ENCODE measurements around the gene XXYLT1. TPM values are rescaled to one million over a fixed set of nuclear protein-coding genes. Genes with fewer than 3 reads are reported as not detected.

The XXYLT1 gene
- total and polyA plus RNA-seq, 9 donors, result 17.2 to 30.7 (median 23.9) TPM

DNA sequence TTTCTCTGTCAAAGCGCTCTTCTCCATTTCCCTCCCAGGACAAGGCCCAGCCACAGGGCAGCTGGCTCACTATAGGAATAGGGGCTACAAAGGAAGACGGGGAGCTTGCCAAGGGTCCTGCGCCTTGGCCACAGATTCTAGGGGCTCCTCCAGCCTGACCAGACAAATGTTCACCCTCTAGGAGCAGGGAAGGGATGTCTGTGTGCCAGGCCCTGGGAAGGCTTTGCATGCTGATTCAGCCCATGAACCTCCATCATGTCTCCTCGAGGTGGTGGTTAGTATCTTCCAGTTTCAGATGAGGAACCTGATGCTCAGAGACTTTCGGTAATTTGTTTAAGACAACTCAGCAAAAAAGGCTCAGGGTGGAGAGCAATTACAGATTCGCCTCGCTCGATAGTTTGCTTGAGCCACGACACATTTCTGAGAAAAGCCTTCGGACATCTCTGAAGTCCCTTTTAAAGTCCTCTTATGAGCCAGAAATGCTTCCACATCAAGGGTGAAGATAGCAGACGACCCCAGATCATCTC, 110.0 kb downstream of the XXYLT1 start:
- no peaks in the 10 kb centered on the region for H3K36me3 ChIP-seq (ENCODE audit: control insufficient read depth, insufficient read depth, low read length)
- peaks cover 52% of the 10 kb centered on the region for H3K4me1 ChIP-seq (ENCODE audit: control insufficient read depth, insufficient read depth, low read length)
- no peak for DNase-seq
- peak overlapping the region; percentile 72 for H3K27ac ChIP-seq (ENCODE audit: low read length)
- 100% methylated on average over 3 of the region's 11 CpGs for WGBS (ENCODE audit: insufficient coverage)
- no peaks in the 10 kb centered on the region for H3K27me3 ChIP-seq (ENCODE audit: control insufficient read depth, insufficient read depth, low read length)
- H3K4me3 ChIP-seq (ENCODE audit: low read length), result no peak overlapping the region
- H3K9me3 ChIP-seq (replicated peaks; ENCODE audit: control insufficient read depth, low read depth, low read length), result no peaks in the 10 kb centered on the region

- DNase-seq, result peak; percentile 81
- peak overlapping the region; percentile 72 for H3K27ac ChIP-seq (ENCODE audit: low read length)
- H3K9me3 ChIP-seq (replicated peaks; ENCODE audit: control insufficient read depth, low read depth, low read length), result no peaks in the 10 kb centered on the region
- peaks cover 58% of the 10 kb centered on the region for H3K4me1 ChIP-seq (ENCODE audit: control insufficient read depth, insufficient read depth, low read length)
- no peaks in the 10 kb centered on the region for H3K27me3 ChIP-seq (ENCODE audit: control insufficient read depth, insufficient read depth, low read length)
- no peaks in the 10 kb centered on the region for H3K36me3 ChIP-seq (ENCODE audit: control insufficient read depth, insufficient read depth, low read length)
- 56% methylated on average over 5 of the region's 14 CpGs for WGBS (ENCODE audit: insufficient coverage)
- H3K4me3 ChIP-seq (ENCODE audit: low read length), result no peak overlapping the region
These were observed 110.6 kb downstream of the XXYLT1 start for GRCh38 chr3:195160257-195160898.

GRCh38 chr3:195159814-195160165, 111.2 kb downstream of the XXYLT1 start:
- peak; percentile 33 for DNase-seq
- no peaks in the 10 kb centered on the region for H3K36me3 ChIP-seq (ENCODE audit: control insufficient read depth, insufficient read depth, low read length)
- no peaks in the 10 kb centered on the region for H3K27me3 ChIP-seq (ENCODE audit: control insufficient read depth, insufficient read depth, low read length)
- H3K4me3 ChIP-seq (ENCODE audit: low read length), result no peak overlapping the region
- H3K27ac ChIP-seq (ENCODE audit: low read length), result peak overlapping the region; percentile 72
- WGBS (ENCODE audit: insufficient coverage), result 47% methylated on average over 4 of the region's 6 CpGs
- H3K4me1 ChIP-seq (ENCODE audit: control insufficient read depth, insufficient read depth, low read length), result peaks cover 64% of the 10 kb centered on the region
- no peaks in the 10 kb centered on the region for H3K9me3 ChIP-seq (replicated peaks; ENCODE audit: control insufficient read depth, low read depth, low read length)

- H3K27ac ChIP-seq (ENCODE audit: low read length), result peak overlapping the region; percentile 72
- no peak for DNase-seq
- H3K27me3 ChIP-seq (ENCODE audit: control insufficient read depth, insufficient read depth, low read length), result no peaks in the 10 kb centered on the region
- no peaks in the 10 kb centered on the region for H3K36me3 ChIP-seq (ENCODE audit: control insufficient read depth, insufficient read depth, low read length)
- no peak overlapping the region for H3K4me3 ChIP-seq (ENCODE audit: low read length)
- 87% methylated on average over 6 of the region's 10 CpGs for WGBS (ENCODE audit: insufficient coverage)
- no peaks in the 10 kb centered on the region for H3K9me3 ChIP-seq (replicated peaks; ENCODE audit: control insufficient read depth, low read depth, low read length)
- H3K4me1 ChIP-seq (ENCODE audit: control insufficient read depth, insufficient read depth, low read length), result peaks cover 69% of the 10 kb centered on the region
These were observed 111.7 kb downstream of the XXYLT1 start for GRCh38 chr3:195159117-195159813.

GRCh38 chr3:195156286-195156890, 114.6 kb downstream of the XXYLT1 start:
- 81% methylated on average over 15 of the region's 20 CpGs for WGBS (ENCODE audit: insufficient coverage)
- H3K27me3 ChIP-seq (ENCODE audit: control insufficient read depth, insufficient read depth, low read length), result no peaks in the 10 kb centered on the region
- no peak overlapping the region for H3K4me3 ChIP-seq (ENCODE audit: low read length)
- H3K36me3 ChIP-seq (ENCODE audit: control insufficient read depth, insufficient read depth, low read length), result no peaks in the 10 kb centered on the region
- H3K4me1 ChIP-seq (ENCODE audit: control insufficient read depth, insufficient read depth, low read length), result peaks cover 74% of the 10 kb centered on the region
- H3K27ac ChIP-seq (ENCODE audit: low read length), result peak overlapping the region; percentile 92
- no peak for DNase-seq
- H3K9me3 ChIP-seq (replicated peaks; ENCODE audit: control insufficient read depth, low read depth, low read length), result no peaks in the 10 kb centered on the region

DNA sequence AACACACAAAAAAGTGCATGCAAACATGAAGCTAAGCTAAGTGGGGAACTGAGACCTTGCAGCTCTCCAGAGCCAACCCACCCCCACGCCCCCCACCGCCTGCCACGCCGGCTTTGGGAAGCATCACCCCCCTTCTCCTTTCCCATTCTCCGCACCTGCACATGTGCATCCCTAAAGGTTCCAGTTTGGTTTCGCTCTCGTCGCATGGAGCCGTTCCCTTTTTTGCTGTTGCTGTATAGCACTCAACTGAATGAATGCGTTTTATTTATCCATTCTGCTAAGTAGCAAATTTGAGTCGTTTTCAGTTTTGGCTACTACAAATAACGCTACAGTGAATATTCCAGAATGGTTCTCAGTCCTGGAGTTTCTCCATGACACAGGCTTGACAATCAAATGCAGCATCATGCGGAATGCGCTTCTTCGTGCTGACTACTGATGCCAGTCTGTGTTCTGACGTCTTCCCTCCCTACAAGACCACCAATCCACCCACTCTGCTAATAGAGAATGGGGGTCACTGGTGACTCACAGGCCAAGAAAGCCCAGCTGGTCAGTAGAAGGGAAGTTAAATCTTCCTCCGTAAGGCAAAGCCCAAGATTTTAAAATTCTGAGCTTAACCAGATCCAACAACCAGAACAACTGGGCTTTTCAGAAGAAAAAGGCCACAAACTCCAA, 115.3 kb downstream of the XXYLT1 start:
- peaks cover 72% of the 10 kb centered on the region for H3K4me1 ChIP-seq (ENCODE audit: control insufficient read depth, insufficient read depth, low read length)

GRCh38 chr3:195154793-195155535, 116.0 kb downstream of the XXYLT1 start:
- Histone ChIP-seq H3K4me1 (ENCODE audit: control insufficient read depth, insufficient read depth, low read length) (peaks cover 72% of the 10 kb centered on the region), H3K27ac (ENCODE audit: low read length) (peak overlapping the region; percentile 92), H3K36me3 (ENCODE audit: control insufficient read depth, insufficient read depth, low read length) (peaks cover 3% of the 10 kb centered on the region), H3K27me3 (ENCODE audit: control insufficient read depth, insufficient read depth, low read length) (no peaks in the 10 kb centered on the region), H3K4me3 (ENCODE audit: low read length) (no peak overlapping the region), H3K9me3 (replicated peaks; ENCODE audit: control insufficient read depth, low read depth, low read length) (no peaks in the 10 kb centered on the region)
- peak; percentile 93 for DNase-seq
- 7% methylated on average over 11 of the region's 16 CpGs for WGBS (ENCODE audit: insufficient coverage)

More for the DNA sequence above, 115.3 kb downstream of the XXYLT1 start:
- Histone ChIP-seq H3K27me3 (ENCODE audit: control insufficient read depth, insufficient read depth, low read length) (no peaks in the 10 kb centered on the region), H3K27ac (ENCODE audit: low read length) (peak overlapping the region; percentile 92), H3K36me3 (ENCODE audit: control insufficient read depth, insufficient read depth, low read length) (peaks cover 3% of the 10 kb centered on the region), H3K9me3 (replicated peaks; ENCODE audit: control insufficient read depth, low read depth, low read length) (no peaks in the 10 kb centered on the region), H3K4me3 (ENCODE audit: low read length) (no peak overlapping the region)
- DNase-seq, result peak; percentile 59
- WGBS (ENCODE audit: insufficient coverage), result 21% methylated on average over 7 of the region's 17 CpGs

DNA sequence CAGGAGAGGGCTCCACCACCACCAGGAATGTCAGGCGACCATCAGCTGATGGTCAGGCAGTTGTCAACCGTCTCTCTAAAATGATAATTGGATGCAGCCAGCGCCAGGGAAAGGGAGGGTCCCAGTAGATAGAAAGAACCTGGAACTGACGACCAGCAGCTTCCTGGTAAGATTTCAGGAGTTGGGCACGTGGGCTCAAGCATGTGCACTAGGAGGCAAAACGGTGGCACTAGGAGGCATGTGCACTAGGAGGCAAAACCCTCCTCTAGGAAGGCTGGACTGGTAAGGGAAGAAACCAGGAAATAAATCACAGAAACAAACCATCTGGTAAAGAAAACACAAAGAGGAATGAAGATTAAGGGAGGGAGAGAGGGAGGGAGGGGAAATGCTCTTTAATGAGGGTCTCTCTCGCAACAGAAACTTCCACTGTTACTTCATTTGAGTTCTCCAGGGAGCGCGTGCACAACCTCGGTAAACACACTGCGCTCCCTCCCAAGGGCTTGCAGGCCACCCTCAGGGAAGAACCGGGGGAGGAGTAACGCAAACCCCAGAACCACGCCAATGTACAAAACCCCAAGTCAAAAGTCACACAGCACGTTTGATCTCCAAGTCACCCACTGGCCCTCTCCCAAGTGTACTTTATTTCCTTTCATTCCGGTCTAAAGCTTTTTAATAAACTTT, 116.7 kb downstream of the XXYLT1 start:
- Histone ChIP-seq H3K36me3 (ENCODE audit: control insufficient read depth, insufficient read depth, low read length) (peaks cover 3% of the 10 kb centered on the region), H3K27ac (ENCODE audit: low read length) (peak overlapping the region; percentile 92), H3K27me3 (ENCODE audit: control insufficient read depth, insufficient read depth, low read length) (no peaks in the 10 kb centered on the region), H3K4me1 (ENCODE audit: control insufficient read depth, insufficient read depth, low read length) (peaks cover 69% of the 10 kb centered on the region), H3K4me3 (ENCODE audit: low read length) (no peak overlapping the region), H3K9me3 (replicated peaks; ENCODE audit: control insufficient read depth, low read depth, low read length) (no peaks in the 10 kb centered on the region)
- whole genome bisulfite sequencing (ENCODE audit: insufficient coverage), result 29% methylated on average over 12 of the region's 16 CpGs
- peak; percentile 45 for DNase-seq

- WGBS (ENCODE audit: insufficient coverage), result no CpG with 5 or more reads among the region's 8 CpGs
- Histone ChIP-seq H3K4me3 (ENCODE audit: low read length) (no peak overlapping the region), H3K27ac (ENCODE audit: low read length) (peak overlapping the region; percentile 92), H3K9me3 (replicated peaks; ENCODE audit: control insufficient read depth, low read depth, low read length) (no peaks in the 10 kb centered on the region), H3K4me1 (ENCODE audit: control insufficient read depth, insufficient read depth, low read length) (peaks cover 68% of the 10 kb centered on the region), H3K27me3 (ENCODE audit: control insufficient read depth, insufficient read depth, low read length) (no peaks in the 10 kb centered on the region), H3K36me3 (ENCODE audit: control insufficient read depth, insufficient read depth, low read length) (peaks cover 3% of the 10 kb centered on the region)
- DNase-seq, result peak; percentile 94
These were observed 117.3 kb downstream of the XXYLT1 start for GRCh38 chr3:195153653-195154052.

Measured in muscle of leg (tissue), 11 donors.